Mucosa of gallbladder (tissue), 1 donor: ENCODE data around the gene PERM1. TPM values are rescaled to one million over a fixed set of nuclear protein-coding genes. Genes with fewer than 3 reads are reported as not detected.
"Not testable (repeated sequence)": the region's sequence is repeated elsewhere in the genome, so short reads cannot be mapped to it uniquely, and the experiment has no call there.

Experiments
- DNase-seq: peaks from one replicate; pipeline ENCODE4 v3.0.0-alpha.2; 2020; ENCODE audit warnings: low spot score
- total RNA-seq: library from RNA; stranded (reverse); gene quantifications from one replicate; pipeline ENCODE4 v1.2.1, GENCODE V29; 2021
- donor health status: DM: no; HTN: no; CAD: no.

PERM1 gene
- total RNA-seq, 1 donor from 2014 or later = 0.35 TPM

- DNase-seq = no peak
Measured at GRCh38 chr1:997993-998744, 16.3 kb upstream of the PERM1 start.

DNA sequence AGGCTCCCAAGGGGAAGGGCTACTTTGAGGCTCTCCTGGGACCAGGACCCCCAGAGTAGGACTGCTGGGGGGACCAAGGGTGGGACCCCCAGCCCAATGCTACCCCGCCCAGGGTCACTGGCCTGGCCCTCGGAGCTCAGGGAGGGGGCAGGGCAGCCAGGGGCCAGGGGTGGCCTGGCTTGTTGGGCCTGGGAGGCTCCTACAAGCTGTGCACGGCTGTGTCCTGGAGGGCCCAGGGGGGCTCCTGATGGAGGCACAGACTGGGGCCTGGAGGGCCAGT lies 15.8 kb upstream of the PERM1 start:
- DNase-seq = no peak

GRCh38 chr1:996851-997712 lies 15.2 kb upstream of the PERM1 start:
- no peak for DNase-seq

DNA sequence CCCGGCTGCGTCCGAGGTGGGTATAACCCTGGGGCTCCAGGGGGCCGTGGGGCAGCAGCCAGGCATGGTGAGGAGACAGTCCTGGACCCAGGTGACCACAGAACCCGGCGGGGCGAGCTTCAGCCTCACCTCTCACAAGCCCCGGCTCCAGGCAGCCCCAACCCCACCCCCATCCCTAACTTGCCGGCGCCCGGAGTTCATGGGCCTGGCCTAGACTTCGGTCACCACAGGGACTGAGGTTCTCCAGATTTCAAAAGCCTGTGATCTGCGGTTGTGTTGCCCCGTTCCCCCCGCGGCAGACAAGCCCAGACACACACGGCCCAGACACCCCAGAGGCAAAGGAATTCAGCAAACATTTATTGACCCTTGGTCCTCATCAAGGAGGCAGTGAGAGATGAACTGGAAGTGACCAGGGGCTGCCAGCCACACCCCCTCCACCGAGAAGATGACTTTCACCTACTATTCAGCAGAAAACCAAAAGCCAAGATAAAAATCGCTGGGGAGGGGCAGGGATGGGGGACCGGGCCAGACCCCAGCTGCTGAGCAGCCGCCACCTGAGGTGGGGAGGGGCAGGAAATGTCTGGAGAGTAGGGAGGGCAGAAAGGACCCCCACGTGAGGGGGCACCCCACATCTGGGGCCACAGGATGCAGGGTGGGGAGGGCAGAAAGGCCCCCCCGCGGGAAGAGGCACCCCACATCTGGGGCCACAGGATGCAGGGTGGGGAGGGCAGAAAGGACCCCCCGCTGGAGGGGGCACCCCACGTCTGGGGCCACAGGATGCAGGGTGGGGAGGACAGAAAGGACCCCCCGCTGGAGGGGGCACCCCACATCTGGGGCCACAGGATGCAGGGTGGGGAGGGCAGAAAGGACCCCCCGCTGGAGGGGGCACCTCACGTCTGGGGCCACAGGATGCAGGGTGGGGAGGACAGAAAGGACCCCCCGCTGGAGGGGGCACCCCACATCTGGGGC lies 14.1 kb upstream of the PERM1 start:
- no peak for DNase-seq

DNA sequence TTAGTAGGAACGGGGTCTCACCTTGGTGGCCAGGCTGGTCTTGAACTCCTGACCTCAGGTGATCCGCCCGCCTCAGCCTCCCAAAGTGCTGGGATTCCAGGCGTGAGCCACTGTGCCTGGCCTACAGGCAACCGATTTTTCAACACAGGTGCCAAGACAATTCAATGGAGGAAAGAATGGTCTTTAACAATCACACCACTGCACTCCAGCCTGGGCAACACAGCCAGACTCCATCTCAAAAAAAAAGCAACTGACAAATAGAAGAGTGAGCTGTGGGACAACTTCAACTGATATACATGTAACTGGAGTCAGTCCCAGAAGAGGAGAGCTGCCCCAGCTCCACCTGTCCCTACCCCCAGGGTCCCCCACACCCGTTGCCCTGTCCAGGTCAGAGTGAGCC lies 12.7 kb upstream of the PERM1 start:
- not testable (repeated sequence) for DNase-seq

GRCh38 chr1:993379-993995 lies 11.6 kb upstream of the PERM1 start:
- DNase-seq = no peak

DNA sequence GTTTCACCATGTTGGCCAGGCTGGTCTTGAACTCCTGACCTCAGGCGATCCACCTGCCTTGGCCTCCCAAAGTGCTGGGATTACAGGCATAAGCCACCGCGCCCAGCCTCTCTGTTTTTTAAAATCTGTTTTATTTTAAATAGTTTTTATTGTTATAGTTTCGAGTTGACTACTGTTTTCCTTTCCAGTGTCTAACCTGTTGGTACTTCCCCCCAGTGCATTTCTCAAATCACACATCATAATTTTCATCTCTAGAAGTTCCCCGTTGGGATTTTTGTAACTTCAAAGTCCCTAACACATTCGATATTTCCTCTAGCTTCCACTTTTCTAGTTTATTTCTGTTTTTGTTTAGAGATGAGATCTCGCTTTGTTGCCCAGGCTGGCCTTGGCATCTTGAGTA lies 10.5 kb upstream of the PERM1 start:
- DNase-seq = no peak

- DNase-seq = no peak
Measured at GRCh38 chr1:991895-992294, 10.0 kb upstream of the PERM1 start.

DNA sequence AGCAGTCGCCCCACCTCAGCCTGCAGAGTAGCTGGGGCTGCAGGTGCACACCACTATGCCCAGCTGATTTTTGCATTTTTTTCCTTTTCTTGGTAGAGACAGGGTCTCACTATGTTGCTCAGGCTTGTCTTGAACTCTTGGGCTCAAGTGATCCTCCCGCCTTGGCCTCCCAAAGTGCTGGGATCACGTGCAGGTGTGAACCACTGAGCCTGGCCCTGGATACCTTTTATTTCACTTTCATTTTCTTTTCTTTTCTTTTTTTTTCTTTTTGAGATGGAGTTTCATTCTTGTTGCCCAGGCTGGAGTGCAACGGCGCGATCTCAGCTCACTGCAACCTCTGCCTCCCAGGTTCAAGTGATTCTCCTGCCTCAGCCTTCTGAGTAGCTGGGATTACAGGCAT lies 9.4 kb upstream of the PERM1 start:
- DNase-seq = not testable (repeated sequence)

DNA sequence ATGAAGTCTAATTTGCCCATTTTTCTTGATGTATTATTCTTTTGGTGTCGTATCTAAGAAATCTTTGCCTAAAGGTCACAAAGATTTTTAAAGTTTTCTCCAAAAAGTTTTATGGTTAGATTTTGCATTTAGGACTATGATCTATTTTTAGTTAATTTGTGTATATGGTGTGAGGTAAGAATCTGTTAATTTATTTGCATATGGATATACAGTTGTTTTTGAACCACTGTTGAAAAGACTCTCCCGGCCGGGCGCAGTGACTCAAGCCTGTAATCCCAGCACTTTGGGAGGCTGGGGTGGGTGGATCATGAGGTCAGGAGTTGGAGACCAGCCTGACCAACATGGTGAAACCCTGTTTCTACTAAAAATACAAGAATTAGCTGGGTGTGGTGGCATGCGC lies 6.2 kb upstream of the PERM1 start:
- DNase-seq = not testable (repeated sequence)

DNA sequence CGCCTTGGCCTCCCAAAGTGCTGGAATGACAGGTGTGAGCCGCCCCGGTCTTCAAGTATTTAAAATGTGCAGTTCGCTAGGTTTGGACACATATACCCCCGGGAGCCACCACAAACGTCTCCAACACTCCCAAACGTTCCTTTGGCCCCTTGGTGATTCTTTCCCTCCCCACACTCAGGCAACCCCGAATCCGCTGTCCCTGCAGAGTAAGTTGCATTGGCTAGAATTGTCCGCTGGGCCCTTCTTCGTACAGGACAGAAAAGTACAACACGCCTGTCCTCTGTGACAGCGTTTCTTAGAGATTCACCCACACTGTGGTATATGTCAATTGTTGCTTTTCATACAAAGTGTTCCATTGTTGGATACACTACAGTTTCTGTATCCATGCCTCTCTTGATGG lies 3.2 kb upstream of the PERM1 start:
- DNase-seq = no peak

GRCh38 chr1:984476-984814 lies 2.6 kb upstream of the PERM1 start:
- no peak for DNase-seq

GRCh38 chr1:983798-984475 lies 2.0 kb upstream of the PERM1 start:
- no peak for DNase-seq

DNA sequence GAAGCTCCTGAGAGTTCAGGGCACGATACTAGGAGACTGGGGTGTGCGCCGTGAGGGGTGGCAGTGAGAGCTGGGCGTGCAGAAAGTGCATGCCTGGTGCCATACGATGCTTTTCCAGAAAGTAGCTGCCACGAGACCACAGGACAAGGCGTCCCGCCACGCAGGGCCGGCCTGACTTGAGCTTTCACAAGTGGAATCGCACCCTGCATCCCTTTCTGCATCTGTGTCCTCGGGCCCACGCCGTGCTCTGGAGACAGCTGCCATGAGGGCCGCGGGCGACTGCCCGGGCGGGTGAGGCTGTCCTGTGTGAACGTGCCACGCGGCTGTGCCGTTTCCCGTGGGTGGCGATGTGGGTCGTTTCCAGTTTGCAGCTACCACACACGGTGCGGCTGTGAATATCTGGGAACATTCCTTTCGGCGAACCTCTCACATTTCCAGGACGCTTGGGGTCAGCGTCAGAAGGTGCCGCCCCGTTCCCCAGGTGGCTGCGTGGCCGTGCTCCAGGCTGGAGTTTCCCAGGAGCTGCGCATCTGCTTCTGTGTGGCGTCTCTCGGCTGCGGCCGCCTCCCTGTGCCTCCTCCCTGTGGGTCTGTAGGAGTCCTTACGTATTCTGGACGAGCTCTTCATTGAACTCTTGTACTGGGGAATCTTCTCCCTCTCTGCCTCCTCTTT lies 1.0 kb upstream of the PERM1 start:
- DNase-seq = no peak

- no peak for DNase-seq
Measured at GRCh38 chr1:981491-981954, 370 bp downstream of the PERM1 start.

DNA sequence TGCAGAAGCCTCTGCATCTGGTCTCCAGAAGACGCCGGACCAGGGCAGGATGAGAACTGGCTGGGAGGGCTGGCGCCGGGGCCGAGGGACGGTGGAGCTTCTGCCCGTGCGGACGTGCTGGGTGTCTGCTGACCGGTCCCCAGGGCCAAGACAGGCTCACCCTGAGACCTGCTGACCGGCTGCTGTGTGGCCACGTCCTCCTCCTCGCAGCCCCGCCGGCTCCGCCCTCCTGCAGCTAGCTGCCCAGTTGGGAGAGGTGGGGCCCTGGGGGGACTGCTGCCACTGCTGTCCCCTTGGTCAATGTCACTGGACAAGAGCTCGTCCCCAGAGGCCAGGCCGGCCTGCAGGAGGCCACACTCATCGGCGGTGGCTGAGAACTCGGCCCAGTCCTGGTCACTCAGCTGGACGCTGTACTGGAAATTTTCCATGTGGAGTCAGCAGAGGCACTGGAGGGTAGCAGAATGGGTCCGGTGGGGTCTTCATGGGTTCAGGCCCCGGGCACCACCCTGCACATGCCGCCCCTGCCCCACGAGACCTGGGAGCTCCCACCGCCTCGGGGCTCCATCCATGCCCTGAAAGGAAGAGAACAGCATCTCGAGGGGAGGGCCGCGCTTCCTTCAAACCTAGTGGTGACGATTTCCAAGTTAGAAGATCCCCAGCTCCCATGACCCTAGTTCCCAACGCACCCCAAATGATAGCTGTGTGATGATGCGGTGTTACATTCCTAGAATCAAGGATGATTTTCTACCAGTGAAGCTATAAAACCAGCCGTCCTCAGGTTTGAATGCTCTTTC lies 1.1 kb downstream of the PERM1 start:
- no peak for DNase-seq

- no peak for DNase-seq
Measured at GRCh38 chr1:980137-980571, 1.7 kb downstream of the PERM1 start.

DNA sequence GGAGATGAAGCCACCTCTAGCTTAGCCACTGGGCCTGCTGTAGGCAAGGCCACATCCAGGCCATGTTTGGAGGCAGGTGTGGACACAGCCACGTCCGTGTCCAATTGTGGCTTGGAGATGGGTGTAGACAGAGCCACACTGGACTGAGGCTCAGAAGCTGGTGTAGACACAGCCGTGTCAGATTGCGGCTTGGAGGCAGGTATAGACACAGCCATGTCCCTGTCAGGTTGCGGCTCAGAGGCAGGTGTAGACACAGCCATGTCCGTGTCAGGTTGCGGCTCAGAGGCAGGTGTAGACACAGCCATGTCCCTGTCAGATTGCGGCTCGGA lies 2.2 kb downstream of the PERM1 start:
- DNase-seq = no peak

DNA sequence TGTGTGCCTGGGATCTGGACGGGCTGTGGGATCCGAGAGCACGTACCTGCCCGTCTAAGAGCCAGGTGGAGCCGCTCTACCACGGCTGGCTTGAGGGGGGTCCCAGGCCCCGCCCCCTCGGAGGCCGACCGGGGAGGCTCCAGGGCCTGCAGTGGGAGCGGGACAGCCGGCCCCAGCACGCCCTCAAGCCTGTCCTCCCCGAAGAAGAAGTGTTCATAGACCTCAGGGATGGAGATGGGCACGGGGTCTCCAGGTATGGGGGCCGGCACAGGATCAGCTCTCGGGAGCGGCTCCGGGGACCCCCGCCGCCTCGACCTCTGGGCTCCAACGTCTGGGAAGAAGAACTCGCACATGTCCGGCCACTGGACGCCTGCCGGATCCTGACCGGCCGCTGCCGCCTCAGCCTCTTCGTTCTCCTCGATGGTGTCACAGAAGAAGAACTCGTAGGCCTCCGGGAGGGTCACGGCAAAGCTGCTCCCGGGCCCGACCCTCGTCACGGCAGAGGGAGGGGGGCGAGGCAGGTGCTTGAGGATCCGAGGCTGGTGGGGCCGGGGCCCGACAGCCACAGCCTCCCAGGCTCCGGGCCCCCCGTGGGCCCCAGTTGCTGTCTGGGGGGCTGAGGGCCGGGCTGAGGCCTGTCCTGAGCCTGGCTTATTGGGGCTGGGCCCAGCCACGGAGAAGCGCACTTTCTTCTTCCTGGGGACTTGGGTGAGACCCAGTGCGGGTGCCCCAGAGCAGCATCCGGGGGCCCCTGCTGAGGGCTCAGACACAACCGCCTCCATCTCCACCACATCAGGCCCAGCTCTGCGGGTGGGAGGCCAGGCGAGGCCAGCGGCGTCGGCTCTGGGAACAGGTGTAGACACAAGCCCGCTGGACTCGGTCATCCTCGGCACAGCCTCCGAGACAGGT lies 2.8 kb downstream of the PERM1 start:
- DNase-seq = no peak
